GM21619 (cell line): ENCODE results near the gene DDX47.
"Not testable (repeated sequence)": the region's sequence is repeated elsewhere in the genome, so short reads cannot be mapped to it uniquely, and the experiment has no call there.

Experiments
- ATAC-seq: cut with Tn5 transposase; IDR thresholded peaks from one replicate; pipeline ENCODE4 v1.9.1; 2021; ENCODE audit not compliant: unreplicated experiment

DDX47 gene

GRCh38 chr12:12820376-12820775 lies 7.2 kb downstream of the DDX47 start:
- not testable (repeated sequence) for ATAC-seq

GRCh38 chr12:12821975-12822374 lies 8.8 kb downstream of the DDX47 start:
- peak; percentile 69 for ATAC-seq

- ATAC-seq = no peak
Observed at GRCh38 chr12:12822886-12823285, 9.7 kb downstream of the DDX47 start.

- no peak for ATAC-seq
Observed at GRCh38 chr12:12823300-12823699, 10.2 kb downstream of the DDX47 start.

GRCh38 chr12:12823811-12824210 lies 10.7 kb downstream of the DDX47 start:
- no peak for ATAC-seq

- ATAC-seq = no peak
Observed at GRCh38 chr12:12835378-12836146, 22.4 kb downstream of the DDX47 start.

GRCh38 chr12:12836571-12836970 lies 23.4 kb downstream of the DDX47 start:
- no peak for ATAC-seq

- ATAC-seq = peak; percentile 51
Observed at GRCh38 chr12:12837025-12837812, 24.1 kb downstream of the DDX47 start.

GRCh38 chr12:12837813-12838153 lies 24.6 kb downstream of the DDX47 start:
- ATAC-seq = no peak

GRCh38 chr12:12839003-12839395 lies 25.9 kb downstream of the DDX47 start:
- no peak for ATAC-seq

GRCh38 chr12:12839439-12839838 lies 26.3 kb downstream of the DDX47 start:
- not testable (repeated sequence) for ATAC-seq

GRCh38 chr12:12839873-12840579 lies 26.9 kb downstream of the DDX47 start:
- ATAC-seq = no peak

- ATAC-seq = no peak
Observed at GRCh38 chr12:12840580-12840899, 27.4 kb downstream of the DDX47 start.

GRCh38 chr12:12841428-12841827 lies 28.3 kb downstream of the DDX47 start:
- not testable (repeated sequence) for ATAC-seq

- no peak for ATAC-seq
Observed at GRCh38 chr12:12845794-12846243, 32.7 kb downstream of the DDX47 start.

GRCh38 chr12:12846780-12847179 lies 33.6 kb downstream of the DDX47 start:
- not testable (repeated sequence) for ATAC-seq

- ATAC-seq = no peak
Observed at GRCh38 chr12:12853435-12853834, 40.3 kb downstream of the DDX47 start.

GRCh38 chr12:12859690-12860089 lies 46.5 kb downstream of the DDX47 start:
- ATAC-seq = no peak

GRCh38 chr12:12864243-12864642 lies 51.1 kb downstream of the DDX47 start:
- ATAC-seq = no peak

GRCh38 chr12:12868477-12869235 lies 55.5 kb downstream of the DDX47 start:
- ATAC-seq = no peak

- no peak for ATAC-seq
Observed at GRCh38 chr12:12870465-12870864, 57.3 kb downstream of the DDX47 start.
